ENCODE data around the gene AFDN. TPM values are rescaled to one million over a fixed set of nuclear protein-coding genes. Genes with fewer than 3 reads are reported as not detected.

Gene AFDN
- total and polyA plus RNA-seq, 2 of the 8 experiments (the other 6 are each of a cell fraction or from before 2014, with no cell fraction given), result 53.4 to 192 TPM

DNA sequence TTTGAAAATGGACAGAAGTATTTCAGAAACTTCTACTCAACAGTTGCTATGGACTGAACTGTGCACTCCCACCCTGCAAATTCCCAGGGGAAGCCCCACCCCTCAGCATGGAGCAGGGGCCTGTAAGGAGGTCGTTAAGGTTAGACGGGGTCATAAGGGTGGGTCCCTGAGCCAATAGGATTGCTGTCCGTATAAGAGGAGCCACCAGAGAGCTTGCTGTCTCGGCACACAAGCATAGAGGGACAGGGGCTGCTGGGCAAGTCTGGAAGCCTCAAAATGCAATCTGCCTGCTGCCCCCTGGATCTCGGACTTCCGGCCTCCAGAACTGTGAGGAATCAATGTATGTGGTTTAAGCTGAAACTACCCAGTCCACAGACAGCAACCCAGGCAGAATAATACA is 37.4 kb upstream of the AFDN start:
- Histone ChIP-seq H4K91ac (replicated peaks; ENCODE audit: insufficient read length, low read length) (no peak overlapping the region), H3K27ac (ENCODE audit: low read depth, low read length) (no peak overlapping the region), H2AK5ac (ENCODE audit: low read depth, low read length) (no peak overlapping the region), H3K4me2 (ENCODE audit: insufficient read depth in 1 of 2, low read depth in 2 of 2, low read length in 2 of 2) (no peak overlapping the region), H3K36me3 (ENCODE audit: control insufficient read depth in 2 of 4, insufficient read depth in 4 of 4, low read length in 3 of 4) (no peaks in the 10 kb centered on the region), H2BK15ac (ENCODE audit: low read length) (no peak overlapping the region), H3K18ac (ENCODE audit: extremely low read depth, low read length) (no peak overlapping the region), H3K79me1 (ENCODE audit: low read depth, low read length) (no peaks in the 10 kb centered on the region), H3K4me3 (ENCODE audit: extremely low read depth in 1 of 4, insufficient read depth in 2 of 4, low read depth in 3 of 4, low read length in 4 of 4) (no peak overlapping the region), H3K79me2 (ENCODE audit: control insufficient read depth in 1 of 2, insufficient read depth in 2 of 2, low read length in 2 of 2) (no peaks in the 10 kb centered on the region), H3K27me3 (replicated peaks in 1 of 4; ENCODE audit: control insufficient read depth in 3 of 4, extremely low read depth in 1 of 4, insufficient read depth in 3 of 4, low read length in 3 of 4) (no peaks in the 10 kb centered on the region), H3K4me1 (replicated peaks in 1 of 4; ENCODE audit: control insufficient read depth in 3 of 4, insufficient read depth in 4 of 4, low read length in 3 of 4) (peaks cover 0 to 3% (median 0%) of the 10 kb centered on the region in 4 experiments; a peak in 1 of 7 replicates), H3K23ac (ENCODE audit: insufficient read length) (no peak overlapping the region), H3K14ac (ENCODE audit: insufficient read length) (no peak overlapping the region), H4K20me1 (replicated peaks in 1 of 2; ENCODE audit: control insufficient read depth in 1 of 2, insufficient read depth in 2 of 2, low read length in 2 of 2) (no peaks in the 10 kb centered on the region), H3K9me3 (ENCODE audit: insufficient read depth in 2 of 2, low read depth in 1 of 2, low read length in 1 of 2) (no peaks in the 10 kb centered on the region), H4K8ac (ENCODE audit: extremely low read depth, insufficient read depth, low read length) (no peak overlapping the region), H2AFZ (ENCODE audit: low read length) (no peak overlapping the region), H3K56ac (replicated peaks; ENCODE audit: insufficient read length, low read depth, low read length) (no peak overlapping the region), H2BK5ac (ENCODE audit: low read depth, low read length) (no peak overlapping the region), H2BK12ac (ENCODE audit: low read depth, low read length) (no peak overlapping the region), H3K9ac (replicated peaks in 1 of 4; ENCODE audit: extremely low read depth in 1 of 4, low read depth in 3 of 4, low read length in 3 of 4) (no peak overlapping the region; a peak in 1 of 7 replicates), H4K5ac (ENCODE audit: insufficient read length, low read depth, low read length) (no peak overlapping the region), H3K23me2 (ENCODE audit: low read depth, low read length) (peaks cover 7% of the 10 kb centered on the region; the same call in 1 of the 2 replicates), H2BK120ac (replicated peaks; ENCODE audit: low read depth, low read length) (no peak overlapping the region), H3K4ac (replicated peaks; ENCODE audit: insufficient read length, low read depth, low read length) (no peak overlapping the region), H2BK20ac (ENCODE audit: low read length) (no peak overlapping the region)
- ChIA-PET POLR2A (ENCODE audit: partially characterized antibody) (no interaction called here), CTCF (ENCODE audit: partially characterized antibody) (interaction anchor here (1.2 kb wide), 1 partner anchor 19 kb away, joined by 4 read pairs; no protein-coding TSS in a partner anchor)
- FAIRE-seq, result no peak
- DNase-seq (ENCODE audit: low read depth in 1 of 2, low spot score in 2 of 2), result peak in 1 of 2 experiments; percentile 36
- WGBS, 2 experiments (ENCODE audit: extremely low coverage in 1 of 2, insufficient coverage in 1 of 2, insufficient read length in 1 of 2, insufficient replicate concordance in 2 of 2, low coverage in 1 of 2, low lambda C conversion rate in 2 of 2, missing lambda C conversion rate in 1 of 2), result 92% methylated on average over 6 of the region's 6 CpGs; no CpG with 5 or more reads in 1 of the 2 experiments
- no peak for TF ChIP-seq SP1 (IDR thresholded peaks at IDR 0.05; ENCODE audit: low read depth, low read length)
- TF ChIP-seq KDM5A (IDR thresholded peaks at IDR 0.05; ENCODE audit: low read length), result no peak
- no peak for TF ChIP-seq PHF8 (conservative IDR thresholded peaks at IDR 0.05; ENCODE audit: low read depth, low read length)
- TF ChIP-seq CHD2 (IDR thresholded peaks at IDR 0.05; ENCODE audit: low read length), result no peak
- no peak for TF ChIP-seq SP2 (IDR thresholded peaks at IDR 0.05; ENCODE audit: low read length)
- TF ChIP-seq SRF (IDR thresholded peaks at IDR 0.05; ENCODE audit: low read depth, low read length), result no peak

Measured in H1 (cell line).